Right forelimb (tissue), 1 donor: Measurements from ENCODE around the gene IRX2.

Experiments
- DNase-seq: peaks from one replicate; pipeline ENCODE4 v3.0.0-alpha.2; 2018

The IRX2 gene

GRCh38 chr5:2740051-2740875 lies 11.2 kb downstream of the IRX2 start:
- DNase-seq, result no peak

GRCh38 chr5:2739360-2740050 lies 12.0 kb downstream of the IRX2 start:
- peak; percentile 61 for DNase-seq

GRCh38 chr5:2738700-2739359 lies 12.6 kb downstream of the IRX2 start:
- no peak for DNase-seq

- no peak for DNase-seq
Observed at GRCh38 chr5:2738156-2738699, 13.2 kb downstream of the IRX2 start.

- DNase-seq, result no peak
Observed at GRCh38 chr5:2737273-2738155, 14.0 kb downstream of the IRX2 start.

GRCh38 chr5:2736872-2737271 lies 14.6 kb downstream of the IRX2 start:
- DNase-seq, result no peak

- DNase-seq, result no peak
Observed at GRCh38 chr5:2735996-2736395, 15.5 kb downstream of the IRX2 start.

GRCh38 chr5:2732850-2733249 lies 18.6 kb downstream of the IRX2 start:
- DNase-seq, result no peak

- DNase-seq, result no peak
Observed at GRCh38 chr5:2732004-2732403, 19.5 kb downstream of the IRX2 start.

- DNase-seq, result no peak
Observed at GRCh38 chr5:2729189-2729588, 22.3 kb downstream of the IRX2 start.

GRCh38 chr5:2727550-2727949 lies 23.9 kb downstream of the IRX2 start:
- no peak for DNase-seq

GRCh38 chr5:2725980-2726765 lies 25.3 kb downstream of the IRX2 start:
- no peak for DNase-seq

- DNase-seq, result no peak
Observed at GRCh38 chr5:2724831-2725230, 26.6 kb downstream of the IRX2 start.

- DNase-seq, result no peak
Observed at GRCh38 chr5:2724031-2724581, 27.4 kb downstream of the IRX2 start.

- DNase-seq, result no peak
Observed at GRCh38 chr5:2722901-2723300, 28.6 kb downstream of the IRX2 start.

- no peak for DNase-seq
Observed at GRCh38 chr5:2721385-2722138, 29.9 kb downstream of the IRX2 start.

- no peak for DNase-seq
Observed at GRCh38 chr5:2719332-2719731, 32.1 kb downstream of the IRX2 start.

GRCh38 chr5:2718115-2718514 lies 33.4 kb downstream of the IRX2 start:
- DNase-seq, result no peak

GRCh38 chr5:2715856-2716255 lies 35.6 kb downstream of the IRX2 start:
- no peak for DNase-seq

- DNase-seq, result no peak
Observed at GRCh38 chr5:2714805-2715204, 36.7 kb downstream of the IRX2 start.

GRCh38 chr5:2714026-2714425 lies 37.5 kb downstream of the IRX2 start:
- no peak for DNase-seq
